GM19463 (cell line): ENCODE results near the gene UNC5C.
"Not testable (repeated sequence)": the region's sequence is repeated elsewhere in the genome, so short reads cannot be mapped to it uniquely, and the experiment has no call there.

Experiments used
- ATAC-seq: cut with Tn5 transposase; IDR thresholded peaks from one replicate; pipeline ENCODE4 v1.9.1; 2021; ENCODE audit warnings: mild to moderate bottlenecking, moderate library complexity; ENCODE audit not compliant: unreplicated experiment

The UNC5C gene

DNA sequence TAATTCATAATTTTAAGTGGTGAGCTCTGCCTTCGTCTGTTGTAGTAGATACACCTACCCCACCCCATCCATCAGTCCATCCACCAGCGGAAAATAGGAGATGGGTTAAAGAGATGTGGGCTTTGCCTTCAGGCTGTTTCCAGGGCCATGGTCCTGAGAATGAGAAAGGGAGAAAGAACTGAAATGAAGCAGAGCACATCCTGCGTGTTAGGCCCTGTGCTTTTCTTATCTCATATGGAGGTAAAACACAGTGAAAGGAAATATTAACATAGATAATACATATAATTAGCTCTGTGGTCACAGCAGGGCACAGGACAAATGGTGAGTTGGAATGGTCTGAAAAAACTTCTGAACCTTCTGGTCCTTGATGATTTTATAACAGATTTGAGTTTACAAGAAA lies 397.5 kb downstream of the UNC5C start:
- no peak for ATAC-seq

DNA sequence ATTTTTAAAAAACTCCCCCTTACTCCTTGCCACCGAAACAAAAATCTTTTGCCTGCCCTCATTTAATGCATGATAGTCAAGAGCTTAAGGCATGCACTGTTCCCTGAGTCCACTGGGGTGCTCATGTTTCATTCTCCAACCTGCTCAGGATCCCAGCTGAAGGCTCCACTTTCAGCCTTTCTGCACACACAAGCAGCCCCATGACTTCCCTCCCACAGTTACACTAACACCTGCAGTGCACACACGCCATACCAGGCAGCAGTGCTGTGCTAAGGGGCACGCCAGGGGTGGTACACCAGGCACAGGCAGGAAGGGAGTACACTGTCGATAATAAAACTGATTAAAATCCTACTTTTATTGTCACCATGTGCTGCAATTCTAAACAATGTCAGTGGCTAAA lies 405.8 kb downstream of the UNC5C start:
- no peak for ATAC-seq

DNA sequence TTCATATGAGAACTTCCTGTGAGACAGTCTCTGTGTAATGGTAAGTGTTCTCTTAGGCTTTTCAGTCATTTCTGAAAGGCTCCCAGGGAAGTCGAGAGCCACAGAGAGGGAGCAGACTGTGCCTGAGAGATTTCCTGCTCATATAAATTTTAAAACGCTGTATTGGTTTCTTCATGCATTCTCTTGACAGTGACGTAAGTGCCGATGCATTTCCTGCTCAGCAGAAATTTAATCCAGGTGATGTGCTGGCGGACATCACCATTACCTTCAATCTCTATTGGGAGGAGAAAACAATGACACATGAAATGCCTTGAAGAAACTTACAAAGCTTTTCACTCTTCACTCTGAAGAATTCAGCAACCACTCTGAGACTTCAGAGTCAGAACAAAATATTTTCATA lies 407.4 kb downstream of the UNC5C start:
- ATAC-seq = no peak

DNA sequence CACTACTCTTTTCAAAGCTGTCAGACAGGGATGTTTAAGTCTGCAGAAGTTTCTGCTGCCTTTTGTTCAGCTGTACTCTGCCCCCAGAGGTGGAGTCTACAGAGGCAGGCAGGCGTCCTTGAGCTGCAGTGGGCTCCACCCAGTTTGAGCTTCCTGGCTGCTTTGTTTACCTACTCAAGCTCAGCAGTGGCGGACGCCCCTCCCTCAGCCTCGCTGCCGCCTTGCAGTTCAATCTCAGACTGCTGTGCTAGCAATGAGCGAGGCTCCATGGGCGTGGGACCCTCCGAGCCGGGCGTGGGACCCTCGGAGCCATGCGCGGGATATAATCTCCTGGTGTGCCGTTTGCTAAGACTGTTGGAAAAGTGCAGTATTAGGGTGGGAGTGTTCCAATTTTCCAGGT lies 409.3 kb downstream of the UNC5C start:
- not testable (repeated sequence) for ATAC-seq

DNA sequence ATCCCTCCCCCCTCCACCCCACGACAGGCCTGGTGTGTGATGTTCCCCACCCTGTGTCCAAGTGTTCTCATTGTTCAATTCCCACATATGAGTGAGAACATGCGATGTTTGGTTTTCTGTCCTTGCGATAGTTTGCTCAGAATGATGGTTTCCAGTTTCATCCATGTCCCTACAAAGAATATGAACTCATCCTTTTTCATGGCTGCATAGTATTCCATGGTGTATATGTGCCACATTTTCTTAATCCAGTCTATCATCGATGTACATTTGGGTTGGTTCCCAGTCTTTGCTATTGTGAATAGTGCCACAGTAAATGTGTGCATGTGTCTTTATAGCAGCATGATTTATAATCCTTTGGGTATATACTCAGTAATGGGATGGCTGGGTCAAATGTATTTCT lies 414.8 kb downstream of the UNC5C start:
- ATAC-seq = not testable (repeated sequence)

DNA sequence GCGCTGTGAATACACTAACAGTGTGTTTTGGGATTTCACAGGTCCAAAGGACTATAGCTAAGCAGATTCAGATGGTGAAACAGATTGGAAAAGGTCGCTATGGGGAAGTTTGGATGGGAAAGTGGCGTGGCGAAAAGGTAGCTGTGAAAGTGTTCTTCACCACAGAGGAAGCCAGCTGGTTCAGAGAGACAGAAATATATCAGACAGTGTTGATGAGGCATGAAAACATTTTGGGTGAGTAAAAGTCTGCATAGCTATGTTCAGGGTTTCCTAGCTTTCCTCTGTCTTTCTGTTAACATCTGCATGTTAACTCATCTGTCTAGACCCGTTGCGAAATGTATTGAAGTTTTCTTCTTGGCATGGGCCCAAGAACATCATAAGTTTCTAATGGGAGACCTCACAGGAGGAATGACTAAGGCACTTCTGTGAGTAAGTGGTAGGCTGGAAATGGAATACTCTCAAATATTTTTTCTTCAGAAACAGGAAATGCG lies 418.9 kb downstream of the UNC5C start:
- ATAC-seq = no peak

DNA sequence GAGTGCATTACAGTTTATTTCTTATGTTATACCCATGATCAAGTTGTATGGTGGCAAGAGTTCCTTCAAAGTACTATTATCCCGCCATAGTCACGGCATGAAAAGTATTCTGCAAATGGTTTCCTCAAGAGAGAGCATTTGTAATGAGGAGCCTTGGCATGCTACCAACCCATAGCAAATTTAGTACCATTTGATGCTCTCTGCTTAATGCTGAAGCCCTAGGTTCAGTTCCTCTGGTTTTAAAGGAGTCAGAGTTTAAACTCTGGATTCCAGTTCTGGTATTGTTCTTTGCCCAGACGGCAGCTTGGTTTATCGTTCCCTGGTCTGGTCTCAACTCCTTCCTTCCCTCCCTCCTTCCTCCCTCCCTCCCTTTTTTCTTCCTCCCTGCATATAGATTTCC lies 419.7 kb downstream of the UNC5C start:
- no peak for ATAC-seq

DNA sequence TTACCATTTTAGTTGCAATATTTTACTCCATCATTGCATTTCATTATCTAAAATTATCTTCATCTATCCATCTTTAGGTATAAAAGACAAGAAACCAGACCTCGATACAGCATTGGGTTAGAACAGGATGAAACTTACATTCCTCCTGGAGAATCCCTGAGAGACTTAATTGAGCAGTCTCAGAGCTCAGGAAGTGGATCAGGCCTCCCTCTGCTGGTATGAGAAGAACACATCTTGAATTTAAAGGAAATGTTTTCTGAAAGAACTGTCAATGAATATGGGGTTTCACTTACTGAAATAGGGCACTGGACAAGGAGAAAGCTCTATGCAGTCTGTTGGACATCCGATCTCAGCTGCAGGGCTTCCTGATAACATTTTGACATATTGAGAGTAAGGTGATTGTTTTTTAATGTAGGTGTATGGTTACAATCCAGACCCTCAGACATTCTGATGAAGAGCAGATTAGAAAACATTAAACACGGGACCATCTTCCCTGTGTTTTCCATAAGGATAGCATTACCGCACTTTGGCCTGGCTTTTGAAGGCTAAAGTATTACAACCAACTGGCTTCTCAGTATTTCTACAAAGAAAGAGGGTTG lies 423.8 kb downstream of the UNC5C start:
- no peak for ATAC-seq

DNA sequence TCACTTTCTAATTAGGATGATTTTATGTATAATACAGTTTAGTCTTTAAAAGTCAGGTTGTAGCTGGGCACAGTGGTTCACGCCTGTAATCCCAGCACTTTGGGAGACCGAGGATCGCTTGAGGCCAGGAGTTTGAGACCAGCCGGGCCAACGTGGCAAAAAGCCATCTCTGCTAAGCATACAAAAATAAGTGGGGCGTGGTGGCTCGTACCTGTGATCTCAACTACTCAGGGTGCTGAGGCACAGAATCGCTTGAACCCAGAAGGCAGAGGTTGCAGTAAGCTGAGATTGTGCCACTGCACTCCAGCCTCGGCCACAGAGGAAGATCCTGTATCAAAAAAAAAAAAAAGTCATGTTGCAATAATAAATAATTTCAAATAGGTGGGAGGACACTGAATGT lies 426.8 kb downstream of the UNC5C start:
- ATAC-seq = no peak

DNA sequence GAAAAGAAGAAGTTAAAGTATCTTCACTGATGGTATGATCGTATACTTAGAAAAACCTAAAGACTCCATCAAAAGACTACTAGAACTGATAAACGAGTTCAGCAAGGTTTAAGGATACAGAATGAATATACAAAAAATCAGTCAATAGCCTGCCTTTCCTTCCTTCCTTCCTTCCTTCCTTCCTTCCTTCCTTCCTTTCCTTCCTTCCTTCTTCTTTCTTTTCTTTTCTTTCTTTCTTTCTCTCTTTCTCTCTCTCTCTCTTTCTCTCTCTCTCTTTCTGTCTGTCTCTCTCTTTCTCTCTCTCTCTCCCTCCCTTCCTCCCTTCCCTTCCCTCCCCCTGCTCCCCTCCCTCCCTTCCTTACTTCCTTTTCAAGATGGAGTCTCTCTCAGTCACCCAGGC lies 428.3 kb downstream of the UNC5C start:
- no peak for ATAC-seq

DNA sequence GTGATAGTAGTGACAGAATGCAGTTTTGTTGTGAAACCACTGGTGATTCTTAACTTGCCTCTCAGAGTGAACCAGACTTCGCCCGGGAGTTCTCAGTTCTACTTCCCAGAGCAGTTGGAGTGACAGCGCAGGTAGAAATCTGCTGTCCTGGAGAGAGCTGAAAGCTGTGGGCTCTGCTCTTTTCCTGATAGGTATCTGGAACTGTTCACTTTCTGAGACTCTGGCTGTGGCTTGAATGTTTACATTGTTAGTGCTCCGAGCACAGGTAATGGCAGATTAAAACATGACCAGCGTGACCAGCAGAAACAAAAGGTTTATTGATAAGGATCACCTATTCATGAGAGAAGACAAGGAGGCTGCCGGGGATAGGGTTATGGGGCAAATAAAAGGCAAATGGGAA lies 430.3 kb downstream of the UNC5C start:
- ATAC-seq = no peak

DNA sequence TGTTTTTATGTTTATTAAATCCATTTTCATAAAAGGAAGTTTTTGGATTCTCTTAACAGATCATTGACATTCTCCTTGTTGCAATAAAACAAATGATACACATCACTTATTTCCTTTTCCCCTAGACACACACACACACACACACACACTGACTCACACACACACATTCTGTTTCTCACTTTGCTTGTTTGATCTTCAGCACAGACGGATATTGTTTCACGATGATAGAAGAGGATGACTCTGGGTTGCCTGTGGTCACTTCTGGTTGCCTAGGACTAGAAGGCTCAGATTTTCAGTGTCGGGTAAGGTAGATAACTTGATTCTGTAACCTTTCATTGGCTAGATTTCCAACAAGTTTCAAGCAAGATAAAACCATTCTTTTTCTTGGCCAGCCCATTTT lies 434.3 kb downstream of the UNC5C start:
- no peak for ATAC-seq
